ENCODE results near the gene ZNF205. TPM values are rescaled to one million over a fixed set of nuclear protein-coding genes. Genes with fewer than 3 reads are reported as not detected.
A peak's percentile ranks its signal among the peaks of the same experiment; 100 is the strongest.
"Not testable (repeated sequence)": the region's sequence is repeated elsewhere in the genome, so short reads cannot be mapped to it uniquely, and the experiment has no call there.

Gene ZNF205
- total RNA-seq, 4 donors from 2014 or later = 7.1 to 16.1 (median 9.7) TPM

GRCh38 chr16:3070608-3071111 lies 41.7 kb upstream of the ZNF205 start:
- no peak for ATAC-seq (ENCODE audit: low FRiP score)
- no peak for TF ChIP-seq CTCF (IDR thresholded peaks at IDR 0.05)
- DNase-seq (ENCODE audit: low spot score) = no peak

GRCh38 chr16:3071655-3072054 lies 40.7 kb upstream of the ZNF205 start:
- TF ChIP-seq CTCF (IDR thresholded peaks at IDR 0.05) = no peak
- ATAC-seq (ENCODE audit: low FRiP score) (no peak), DNase-seq (ENCODE audit: low spot score) (no peak)

- DNase-seq (ENCODE audit: low spot score); ATAC-seq (ENCODE audit: low FRiP score): not testable (repeated sequence)
Measured at GRCh38 chr16:3072148-3072547, 40.2 kb upstream of the ZNF205 start.

GRCh38 chr16:3072576-3073263 lies 39.7 kb upstream of the ZNF205 start:
- not testable (repeated sequence) for DNase-seq (ENCODE audit: low spot score); ATAC-seq (ENCODE audit: low FRiP score)

GRCh38 chr16:3073448-3073847 lies 38.9 kb upstream of the ZNF205 start:
- DNase-seq (ENCODE audit: low spot score) (no peak), ATAC-seq (ENCODE audit: low FRiP score) (no peak)
- TF ChIP-seq CTCF (IDR thresholded peaks at IDR 0.05) = no peak

- no peak for DNase-seq (ENCODE audit: low spot score)
- no peak for ATAC-seq (ENCODE audit: low FRiP score)
- no peak for TF ChIP-seq CTCF (IDR thresholded peaks at IDR 0.05)
Measured at GRCh38 chr16:3074860-3075522, 37.4 kb upstream of the ZNF205 start.

- ATAC-seq (ENCODE audit: low FRiP score) = peak; percentile 23
- DNase-seq (ENCODE audit: low spot score) = no peak
- no peak for TF ChIP-seq CTCF (IDR thresholded peaks at IDR 0.05)
Measured at GRCh38 chr16:3075523-3075915, 36.9 kb upstream of the ZNF205 start.

GRCh38 chr16:3075946-3076345 lies 36.4 kb upstream of the ZNF205 start:
- ATAC-seq (ENCODE audit: low FRiP score); DNase-seq (ENCODE audit: low spot score): not testable (repeated sequence)

Measured in omental fat pad (tissue), 4 donors.